Natural killer cell treated with Interleukin-12 subunit alpha and Interleukin-12 subunit beta and Interleukin-15 and Interleukin-18, amount 100 ng/mL, for 72 hours (primary cell): ENCODE measurements around the gene SCTR. TPM values are rescaled to one million over a fixed set of nuclear protein-coding genes. Genes with fewer than 3 reads are reported as not detected.
"Not testable (repeated sequence)": the region's sequence is repeated elsewhere in the genome, so short reads cannot be mapped to it uniquely, and the experiment has no call there.

Experiments
- ATAC-seq, 2 donors: fragments of 150-1000 bp; cut with Tn5 transposase in 1 of 2; sonication (Bioruptor Pico), chemical (Tn5 transposase) in 1 of 2; 2 replicates each; pipeline ENCODE4 v1.10.0; 2021
- DNase-seq: peaks from one replicate; pipeline ENCODE4 v3.0.0; 2022; ENCODE audit warnings: low spot score
- H3K27ac Mint-ChIP-seq, 2 donors: 1 replicate in 1 of 2; 2 replicates in 1 of 2; pipeline ENCODE4 v1.8.0; 2022; ENCODE audit warnings: mixed read lengths in 2 of 2, mild to moderate bottlenecking in 1 of 2, moderate library complexity in 1 of 2
- H3K27me3 Mint-ChIP-seq, 2 donors: 1 replicate in 1 of 2; 2 replicates in 1 of 2; pipeline ENCODE4 v1.8.0; 2022; ENCODE audit warnings: mixed read lengths in 2 of 2
- H3K36me3 Mint-ChIP-seq: one replicate; pipeline ENCODE4 v1.8.0; 2022; ENCODE audit warnings: mixed read lengths
- H3K4me1 Mint-ChIP-seq, 2 donors: 1 replicate in 1 of 2; 2 replicates in 1 of 2; pipeline ENCODE4 v1.8.0; 2022; ENCODE audit warnings: low read depth in 2 of 2, mixed read lengths in 2 of 2, mild to moderate bottlenecking in 1 of 2
- H3K4me3 Mint-ChIP-seq: one replicate; pipeline ENCODE4 v1.8.0; 2022; ENCODE audit warnings: mixed read lengths
- H3K9me3 Mint-ChIP-seq: 2 replicates; pipeline ENCODE4 v1.8.0; 2022; ENCODE audit warnings: mixed read lengths
- total RNA-seq, 2 donors: library from RNA; stranded (reverse); gene quantifications; one replicate each; pipeline ENCODE4 v1.2.3, GENCODE V29; 2022

The SCTR gene
- total RNA-seq, 2 donors from 2014 or later, result not detected

GRCh38 chr2:119415630-119416029, 108.7 kb downstream of the SCTR start:
- no peak overlapping the region for H3K4me3 Mint-ChIP-seq
- peaks cover 8 to 33% of the 10 kb centered on the region in 2 donors for H3K27me3 Mint-ChIP-seq
- H3K36me3 Mint-ChIP-seq, result no peaks in the 10 kb centered on the region
- no peak overlapping the region for H3K27ac Mint-ChIP-seq
- H3K4me1 Mint-ChIP-seq, result no peaks in the 10 kb centered on the region
- no peaks in the 10 kb centered on the region for H3K9me3 Mint-ChIP-seq
- no peak for DNase-seq
- ATAC-seq, result no peak

DNA sequence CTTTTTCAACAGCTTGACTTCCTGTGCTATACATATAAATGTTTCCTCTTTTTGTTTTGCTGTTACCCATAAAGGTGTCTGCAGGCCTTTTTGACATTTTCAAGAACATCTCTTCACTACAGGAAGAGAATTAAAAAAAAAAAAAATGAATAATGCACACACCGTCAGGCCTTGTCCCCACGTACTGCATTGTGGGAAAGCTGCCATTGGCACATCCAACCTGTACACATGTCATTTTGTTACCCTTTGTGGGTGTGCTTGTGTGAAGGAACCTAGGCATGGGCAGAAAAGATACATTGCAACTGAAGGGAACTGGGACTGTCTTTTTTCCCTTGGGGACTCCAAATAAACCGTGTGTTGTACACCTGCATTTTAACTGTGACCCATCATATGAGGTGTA, 109.4 kb downstream of the SCTR start:
- H3K4me3 Mint-ChIP-seq, result no peak overlapping the region
- no peaks in the 10 kb centered on the region for H3K9me3 Mint-ChIP-seq
- DNase-seq (no peak), ATAC-seq (no peak)
- no peak overlapping the region for H3K27ac Mint-ChIP-seq
- H3K4me1 Mint-ChIP-seq, result no peaks in the 10 kb centered on the region
- no peaks in the 10 kb centered on the region for H3K36me3 Mint-ChIP-seq
- peaks cover 13 to 30% of the 10 kb centered on the region in 2 donors for H3K27me3 Mint-ChIP-seq

DNA sequence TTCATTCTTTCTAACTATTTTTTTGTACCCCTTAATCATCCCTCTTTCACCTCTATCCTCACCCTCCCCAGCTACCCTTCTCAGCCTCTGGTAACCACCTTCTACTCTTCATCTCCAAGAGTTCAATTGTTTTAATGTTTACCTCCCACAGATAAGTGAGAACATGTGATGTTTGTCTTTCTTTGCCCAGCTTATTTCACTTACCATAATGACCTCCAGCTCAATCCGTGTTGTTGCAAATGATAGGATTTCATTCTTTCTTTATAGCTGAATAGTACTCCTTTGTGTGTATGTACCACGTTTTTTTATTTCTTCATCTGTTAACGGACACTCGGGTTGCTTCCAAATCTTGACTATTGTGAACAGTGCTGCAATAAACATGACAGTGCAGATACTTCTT, 114.8 kb downstream of the SCTR start:
- H3K27ac Mint-ChIP-seq, result no peak overlapping the region
- DNase-seq (no peak), ATAC-seq (no peak)
- no peaks in the 10 kb centered on the region for H3K36me3 Mint-ChIP-seq
- no peak overlapping the region for H3K4me3 Mint-ChIP-seq
- H3K27me3 Mint-ChIP-seq, result peaks cover 13 to 19% of the 10 kb centered on the region in 2 donors
- H3K4me1 Mint-ChIP-seq, result no peaks in the 10 kb centered on the region
- no peaks in the 10 kb centered on the region for H3K9me3 Mint-ChIP-seq

DNA sequence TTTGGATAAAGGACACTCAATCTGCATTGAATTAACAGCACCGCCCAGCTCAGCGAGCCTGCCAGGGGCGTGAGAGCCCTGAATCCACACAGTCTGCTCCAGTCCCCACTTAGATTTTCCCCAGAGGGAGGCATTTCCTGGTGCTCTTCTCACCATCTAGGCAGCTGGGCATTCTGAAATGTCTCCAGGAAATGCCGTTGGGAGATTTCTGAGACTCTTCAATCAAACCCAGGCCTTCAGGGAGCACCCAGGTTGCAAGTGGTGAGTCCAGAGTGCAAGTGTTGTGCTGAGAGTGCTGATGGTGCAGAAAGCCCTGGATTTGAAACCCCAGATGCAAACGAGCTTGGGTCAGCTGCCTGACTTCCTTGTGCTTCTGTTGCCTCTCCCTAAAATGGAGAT, 116.1 kb downstream of the SCTR start:
- H3K36me3 Mint-ChIP-seq, result no peaks in the 10 kb centered on the region
- H3K27me3 Mint-ChIP-seq, result peaks cover 13 to 19% of the 10 kb centered on the region in 2 donors
- ATAC-seq, result no peak
- DNase-seq, result no peak
- H3K9me3 Mint-ChIP-seq, result no peaks in the 10 kb centered on the region
- H3K27ac Mint-ChIP-seq, result no peak overlapping the region
- H3K4me3 Mint-ChIP-seq, result no peak overlapping the region
- H3K4me1 Mint-ChIP-seq, result no peaks in the 10 kb centered on the region

GRCh38 chr2:119407430-119408220, 116.7 kb downstream of the SCTR start:
- ATAC-seq (no peak), DNase-seq (no peak)
- no peak overlapping the region for H3K4me3 Mint-ChIP-seq
- H3K27ac Mint-ChIP-seq, result no peak overlapping the region
- H3K4me1 Mint-ChIP-seq, result no peaks in the 10 kb centered on the region
- peaks cover 13 to 19% of the 10 kb centered on the region in 2 donors for H3K27me3 Mint-ChIP-seq
- H3K36me3 Mint-ChIP-seq, result no peaks in the 10 kb centered on the region
- no peaks in the 10 kb centered on the region for H3K9me3 Mint-ChIP-seq

DNA sequence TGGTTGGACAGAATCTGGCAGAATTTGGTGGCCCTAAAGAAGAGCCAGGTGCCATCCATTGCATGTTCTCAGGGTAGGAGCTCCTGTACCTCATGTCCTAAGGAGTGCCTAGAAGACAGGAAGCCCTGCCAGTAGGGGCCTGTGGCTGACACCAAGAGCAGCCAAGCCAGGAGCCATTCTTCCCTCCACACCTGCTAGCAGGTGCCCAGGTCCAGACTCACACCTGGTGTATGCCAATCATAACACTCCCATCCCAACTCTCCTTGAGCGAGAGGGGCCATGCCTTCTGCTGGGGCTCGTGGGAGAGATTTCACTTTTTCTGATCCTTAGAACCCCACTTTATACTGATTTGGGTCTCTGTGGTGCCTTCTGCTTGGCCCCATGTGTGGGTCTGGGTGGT, 119.1 kb downstream of the SCTR start:
- no peaks in the 10 kb centered on the region for H3K36me3 Mint-ChIP-seq
- DNase-seq, result no peak
- no peaks in the 10 kb centered on the region for H3K9me3 Mint-ChIP-seq
- ATAC-seq, result no peak
- no peaks in the 10 kb centered on the region for H3K4me1 Mint-ChIP-seq
- H3K4me3 Mint-ChIP-seq, result no peak overlapping the region
- H3K27me3 Mint-ChIP-seq, result peaks cover 6 to 8% of the 10 kb centered on the region in 2 donors
- H3K27ac Mint-ChIP-seq, result no peak overlapping the region

DNA sequence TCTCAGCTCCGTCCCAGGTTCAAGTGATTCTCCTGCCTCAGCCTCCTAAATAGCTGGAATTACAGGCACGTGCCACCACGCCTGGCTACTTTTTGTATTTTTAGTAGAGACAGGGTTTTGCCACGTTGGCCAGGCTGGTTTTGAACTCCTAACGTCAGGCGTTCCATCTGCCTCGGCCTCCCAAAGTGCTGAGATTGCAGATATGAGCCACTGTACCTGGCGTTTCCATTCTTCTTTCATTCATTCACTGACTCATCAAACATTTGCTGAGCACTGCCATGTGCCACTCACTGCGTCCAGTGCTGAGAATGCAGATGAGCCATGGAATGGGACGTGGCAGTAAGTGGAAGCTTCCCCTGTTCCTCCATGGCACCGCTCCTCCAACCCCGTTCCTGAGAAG, 120.7 kb downstream of the SCTR start:
- H3K4me1 Mint-ChIP-seq, DNase-seq, H3K9me3 Mint-ChIP-seq, H3K27me3 Mint-ChIP-seq, H3K36me3 Mint-ChIP-seq, ATAC-seq, H3K4me3 Mint-ChIP-seq: not testable (repeated sequence)
- H3K27ac Mint-ChIP-seq, result peak overlapping the region in 1 of 2 donors; percentile 51

GRCh38 chr2:119402645-119403560, 121.4 kb downstream of the SCTR start:
- ATAC-seq (no peak), DNase-seq (no peak)
- H3K27me3 Mint-ChIP-seq, result peaks cover 7% of the 10 kb centered on the region in 2 donors
- peaks cover 0 to 3% of the 10 kb centered on the region in 2 donors for H3K4me1 Mint-ChIP-seq
- no peak overlapping the region for H3K27ac Mint-ChIP-seq
- no peaks in the 10 kb centered on the region for H3K9me3 Mint-ChIP-seq
- H3K4me3 Mint-ChIP-seq, result no peak overlapping the region
- no peaks in the 10 kb centered on the region for H3K36me3 Mint-ChIP-seq

- H3K27me3 Mint-ChIP-seq, result peaks cover 7% of the 10 kb centered on the region in 2 donors
These were observed 122.2 kb downstream of the SCTR start for GRCh38 chr2:119402106-119402505.

GRCh38 chr2:119397196-119397595, 127.1 kb downstream of the SCTR start:
- Mint-ChIP-seq H3K27me3 (peaks cover 7 to 9% of the 10 kb centered on the region in 2 donors), H3K4me1 (peaks cover 0 to 3% of the 10 kb centered on the region in 2 donors), H3K9me3 (no peaks in the 10 kb centered on the region), H3K36me3 (no peaks in the 10 kb centered on the region), H3K4me3 (no peak overlapping the region), H3K27ac (no peak overlapping the region)
- DNase-seq (no peak), ATAC-seq (peak in 1 of 2 donors; percentile 36)

More at GRCh38 chr2:119402106-119402505, 122.2 kb downstream of the SCTR start:
- no peak overlapping the region for H3K4me3 Mint-ChIP-seq
- no peak for ATAC-seq
- no peaks in the 10 kb centered on the region for H3K36me3 Mint-ChIP-seq
- DNase-seq, result no peak
- no peak overlapping the region for H3K27ac Mint-ChIP-seq
- peaks cover 0 to 3% of the 10 kb centered on the region in 2 donors for H3K4me1 Mint-ChIP-seq
- H3K9me3 Mint-ChIP-seq, result no peaks in the 10 kb centered on the region

DNA sequence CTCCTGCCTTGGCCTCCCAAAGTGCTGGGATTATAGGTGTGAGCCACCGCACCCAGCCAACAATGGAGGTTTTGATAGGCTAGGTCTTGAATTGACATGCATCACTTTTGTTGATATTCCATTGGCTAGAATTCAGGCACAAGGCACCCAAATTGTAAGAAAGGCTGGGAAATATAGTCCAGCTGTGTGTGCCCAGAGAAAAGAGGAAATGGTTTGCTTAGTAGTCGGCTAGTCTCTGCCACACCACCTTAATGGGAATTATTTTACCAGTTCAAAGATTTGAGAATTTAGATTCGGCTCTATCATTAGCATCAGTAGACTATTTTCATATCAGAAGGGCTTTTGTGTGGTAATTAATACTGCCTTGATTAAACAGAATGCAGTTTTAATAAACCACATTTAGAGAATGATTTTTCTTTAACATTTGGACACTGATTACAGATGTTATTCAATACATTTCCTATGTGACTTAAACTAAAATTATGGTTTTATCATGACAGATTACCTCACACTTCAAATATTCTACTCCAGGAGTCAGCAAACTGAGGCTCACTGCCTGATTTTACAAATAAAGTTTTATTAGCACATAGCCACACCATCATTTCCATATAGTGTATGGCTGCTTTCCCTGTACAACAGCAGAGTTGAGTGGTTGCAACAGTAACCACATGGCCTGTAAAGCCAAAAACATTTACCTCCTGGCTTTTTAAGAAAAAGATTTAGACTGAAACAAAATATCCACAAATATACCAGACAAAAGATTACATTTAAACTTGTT, 130.1 kb downstream of the SCTR start:
- no peak overlapping the region for H3K4me3 Mint-ChIP-seq
- peaks cover 7 to 15% of the 10 kb centered on the region in 2 donors for H3K27me3 Mint-ChIP-seq
- no peaks in the 10 kb centered on the region for H3K36me3 Mint-ChIP-seq
- DNase-seq (no peak), ATAC-seq (no peak)
- H3K9me3 Mint-ChIP-seq, result no peaks in the 10 kb centered on the region
- no peak overlapping the region for H3K27ac Mint-ChIP-seq
- peaks cover 0 to 3% of the 10 kb centered on the region in 2 donors for H3K4me1 Mint-ChIP-seq
